GM10266 (cell line): Measurements from ENCODE around the gene GNG7.

Source experiments
- DNase-seq: peaks from one replicate; pipeline ENCODE4 v3.0.0; 2012; ENCODE audit errors: extremely low spot score
- CTCF ChIP-seq: IDR thresholded peaks from 2 replicates; pipeline ENCODE4 v1.5.1; 2012; ENCODE audit warnings: mild to moderate bottlenecking, low read depth; ENCODE audit not compliant: control insufficient read depth, insufficient read depth; ENCODE audit errors: missing control alignments

GNG7 gene

GRCh38 chr19:2529473-2529918, 173.0 kb downstream of the GNG7 start:
- no peak for DNase-seq
- no peak for TF ChIP-seq CTCF

GRCh38 chr19:2528675-2529101, 173.8 kb downstream of the GNG7 start:
- no peak for TF ChIP-seq CTCF
- no peak for DNase-seq

- DNase-seq, result no peak
- TF ChIP-seq CTCF, result no peak
Observed at GRCh38 chr19:2527686-2528085, 174.8 kb downstream of the GNG7 start.

GRCh38 chr19:2527171-2527570, 175.3 kb downstream of the GNG7 start:
- no peak for DNase-seq
- no peak for TF ChIP-seq CTCF

GRCh38 chr19:2524840-2525723, 177.4 kb downstream of the GNG7 start:
- DNase-seq, result no peak
- no peak for TF ChIP-seq CTCF

- no peak for DNase-seq
- no peak for TF ChIP-seq CTCF
Observed at GRCh38 chr19:2524361-2524839, 178.1 kb downstream of the GNG7 start.
